ENCODE measurements around the gene CDH13. TPM values are rescaled to one million over a fixed set of nuclear protein-coding genes. Genes with fewer than 3 reads are reported as not detected.

Gene CDH13
- total and polyA plus RNA-seq, 2 donors (not counting 3 experiments of a cell fraction or from before 2014, with no cell fraction given) = 96.6 to 124 TPM

DNA sequence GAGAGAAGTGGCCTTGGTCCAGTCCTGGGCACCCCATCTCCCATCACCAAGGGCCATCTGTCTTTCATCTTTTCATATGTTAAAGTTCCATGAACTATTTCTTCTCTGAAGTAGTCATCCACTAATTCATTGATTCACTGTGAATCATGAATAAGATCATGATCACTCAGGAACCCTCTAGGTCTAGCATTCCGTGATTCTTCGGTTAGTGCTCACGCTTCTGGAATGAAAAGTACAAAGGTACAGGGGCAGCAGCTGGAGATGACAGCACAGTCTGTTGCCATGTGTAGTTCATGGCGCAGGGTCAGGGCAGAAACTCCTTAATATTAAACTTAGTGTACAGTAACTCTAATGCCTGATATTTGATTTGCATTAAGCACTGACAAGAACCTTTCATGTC, 127.1 kb downstream of the CDH13 start:
- intact Hi-C loops (cut with micrococcal nuclease) = loop anchor here (2.0 kb wide), 2 partner anchors 249 to 461 kb away; no protein-coding TSS in a partner anchor
- H3K4me1 ChIP-seq (ENCODE audit: control insufficient read depth, extremely low read depth, insufficient read depth, low read length) = peaks cover 58% of the 10 kb centered on the region
- H3K27me3 ChIP-seq (ENCODE audit: control insufficient read depth in 2 of 2, insufficient read depth in 2 of 2, low read length in 2 of 2) = no peaks in the 10 kb centered on the region
- dilution Hi-C loops (cut with MboI; ENCODE audit: extremely low pct_ligation_motif_present, low sequenced_read_pairs) = no loop called here
- H4K20me1 ChIP-seq (replicated peaks; ENCODE audit: control insufficient read depth, extremely low read depth, insufficient read depth, low read length) = no peaks in the 10 kb centered on the region
- H3K27ac ChIP-seq (ENCODE audit: insufficient read depth, low read depth, low read length) = no peak overlapping the region
- H3K9me1 ChIP-seq (replicated peaks; ENCODE audit: control insufficient read depth, extremely low read depth, insufficient read depth, low read length) = no peaks in the 10 kb centered on the region
- no peaks in the 10 kb centered on the region for H3K9me3 ChIP-seq (replicated peaks; ENCODE audit: control insufficient read depth, insufficient read depth, low read length)
- no TSS peak for BruUV-seq (replicated peaks)
- CTCF ChIA-PET = interaction anchor here (1.3 kb wide), 1 partner anchor 10 kb away, joined by 3 read pairs; no protein-coding TSS in a partner anchor
- no peak overlapping the region for H3K4me3 ChIP-seq (replicated peaks in 1 of 3; ENCODE audit: insufficient read depth in 1 of 3, low read depth in 1 of 3, low read length in 3 of 3)
- DNase-seq (ENCODE audit: low read depth, low spot score) (no peak), FAIRE-seq (no peak)
- H3K79me2 ChIP-seq (ENCODE audit: control insufficient read depth, insufficient read depth, low read length) = no peaks in the 10 kb centered on the region
- no peak overlapping the region for H2AFZ ChIP-seq (ENCODE audit: low read depth, low read length)
- POLR2A ChIA-PET = no interaction called here
- no peaks in the 10 kb centered on the region for H3K36me3 ChIP-seq (ENCODE audit: control insufficient read depth in 2 of 2, extremely low read depth in 1 of 2, insufficient read depth in 2 of 2, low read length in 2 of 2)
- TF ChIP-seq POLR2A (IDR thresholded peaks at IDR 0.05; ENCODE audit: low read depth, low read length) (no peak), GATA2 (IDR thresholded peaks at IDR 0.05; ENCODE audit: insufficient read depth, insufficient read length, low read depth, low read length) (no peak), JUN (IDR thresholded peaks at IDR 0.05; ENCODE audit: borderline replicate concordance, insufficient read depth, insufficient read length, low read depth) (no peak), FOS (IDR thresholded peaks at IDR 0.05; ENCODE audit: borderline replicate concordance, insufficient read depth, low read length) (no peak), POLR2AphosphoS5 (IDR thresholded peaks at IDR 0.05; ENCODE audit: insufficient read depth, low read depth, low read length) (no peak), EZH2 (IDR thresholded peaks at IDR 0.05; ENCODE audit: borderline replicate concordance, low read depth, low read length, severe bottlenecking) (no peak), MYC (IDR thresholded peaks at IDR 0.05; ENCODE audit: low read depth, low read length) (no peak)
- TF ChIP-seq, protein P1, sequence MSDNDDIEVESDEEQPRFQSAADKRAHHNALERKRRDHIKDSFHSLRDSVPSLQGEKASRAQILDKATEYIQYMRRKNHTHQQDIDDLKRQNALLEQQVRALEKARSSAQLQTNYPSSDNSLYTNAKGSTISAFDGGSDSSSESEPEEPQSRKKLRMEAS (IDR thresholded peaks at IDR 0.05; ENCODE audit: insufficient read depth, insufficient read length) = no peak
- TF ChIP-seq, protein P2, sequence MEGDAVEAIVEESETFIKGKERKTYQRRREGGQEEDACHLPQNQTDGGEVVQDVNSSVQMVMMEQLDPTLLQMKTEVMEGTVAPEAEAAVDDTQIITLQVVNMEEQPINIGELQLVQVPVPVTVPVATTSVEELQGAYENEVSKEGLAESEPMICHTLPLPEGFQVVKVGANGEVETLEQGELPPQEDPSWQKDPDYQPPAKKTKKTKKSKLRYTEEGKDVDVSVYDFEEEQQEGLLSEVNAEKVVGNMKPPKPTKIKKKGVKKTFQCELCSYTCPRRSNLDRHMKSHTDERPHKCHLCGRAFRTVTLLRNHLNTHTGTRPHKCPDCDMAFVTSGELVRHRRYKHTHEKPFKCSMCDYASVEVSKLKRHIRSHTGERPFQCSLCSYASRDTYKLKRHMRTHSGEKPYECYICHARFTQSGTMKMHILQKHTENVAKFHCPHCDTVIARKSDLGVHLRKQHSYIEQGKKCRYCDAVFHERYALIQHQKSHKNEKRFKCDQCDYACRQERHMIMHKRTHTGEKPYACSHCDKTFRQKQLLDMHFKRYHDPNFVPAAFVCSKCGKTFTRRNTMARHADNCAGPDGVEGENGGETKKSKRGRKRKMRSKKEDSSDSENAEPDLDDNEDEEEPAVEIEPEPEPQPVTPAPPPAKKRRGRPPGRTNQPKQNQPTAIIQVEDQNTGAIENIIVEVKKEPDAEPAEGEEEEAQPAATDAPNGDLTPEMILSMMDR (IDR thresholded peaks at IDR 0.05; ENCODE audit: extremely low read depth in 1 of 2, insufficient read depth in 1 of 2, low read depth in 1 of 2, low read length in 2 of 2) = no peak
- no peak overlapping the region for H3K4me2 ChIP-seq (ENCODE audit: insufficient read depth, low read length)
- no peak overlapping the region for H3K9ac ChIP-seq (replicated peaks; ENCODE audit: extremely low read depth, insufficient read depth, low read length)

Data from endothelial cell of umbilical vein (primary cell).